OCI-LY3 (cell line): ENCODE data around the gene RTTN.

Experiments
- CTCF ChIP-seq: fragments of 200-600, 300-600 bp; sonication (generic); IDR thresholded peaks from 2 replicates; pipeline ENCODE4 v1.5.1; 2014; ENCODE audit warnings: antibody characterized with exemption, low read length, low read depth
- EZH2phosphoT487 ChIP-seq: fragments of 200-600 bp; shearing (Covaris generic); IDR thresholded peaks from 2 replicates; pipeline ENCODE4 v1.6.1; 2018; ENCODE audit warnings: antibody characterized with exemption, mixed run types, low read depth

DNA sequence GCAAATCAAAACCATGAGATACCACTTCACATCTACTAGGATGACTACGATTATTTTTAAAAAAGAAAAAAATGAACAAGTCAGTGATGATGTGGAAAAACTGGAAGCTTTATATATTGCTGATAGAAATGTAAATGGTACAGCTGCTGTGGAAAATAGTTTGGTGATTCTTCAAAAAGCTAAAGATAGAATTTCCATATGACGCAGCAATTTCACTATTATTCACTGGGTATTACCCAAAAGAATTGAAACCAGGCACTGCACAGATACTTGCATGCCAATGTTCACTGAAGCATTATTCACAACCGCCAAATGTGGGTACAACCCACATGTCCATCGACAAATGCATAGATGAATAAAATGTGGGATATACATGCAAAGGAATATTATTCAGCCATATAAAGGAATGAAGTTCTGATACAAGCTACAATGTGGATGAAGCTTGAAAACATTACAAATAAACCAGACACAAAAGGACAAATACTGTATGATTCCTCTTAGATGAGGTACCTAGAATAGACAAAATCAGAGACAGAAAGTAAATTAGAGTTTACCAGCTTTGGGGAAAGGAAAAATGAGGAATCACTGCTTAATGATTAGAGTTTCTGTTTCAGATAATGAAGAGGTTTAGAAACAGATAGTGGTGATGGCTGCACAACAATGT, 11.1 kb downstream of the RTTN start:
- TF ChIP-seq CTCF (no peak), EZH2phosphoT487 (peak; percentile 90)
